GM12878 (cell line): ENCODE measurements around the gene HAS3. TPM values are rescaled to one million over a fixed set of nuclear protein-coding genes. Genes with fewer than 3 reads are reported as not detected.

ENCODE experiments used
- ATAC-seq: fragments of 200-7000 bp; cut with Tn5 transposase; 3 replicates; pipeline ENCODE4 v1.9.1; 2020; ENCODE audit warnings: mild to moderate bottlenecking, moderate library complexity
- BruUV-seq: library from RNA; stranded (reverse); fragments of 400-500 nt; replicated peaks from 2 replicates; lab custom pipeline; 2021; lab: Mats Ljungman, UMichigan
- CTCF ChIA-PET: fragments of 300-600 bp; sonication (Branson Sonifier 250); formaldehyde crosslinking; extraction: SDS; loops from one replicate; lab custom pipeline; 2021; ENCODE audit warnings: inconsistent platforms; lab: Yijun Ruan, JAX
- POLR2A ChIA-PET: fragments of 350-600 bp; formaldehyde crosslinking; extraction: SDS; loops from one replicate; lab custom pipeline; 2021; ENCODE audit warnings: inconsistent platforms; lab: Charles Lee
- RAD21 ChIA-PET: fragments of 300-600 bp; sonication (Branson Sonifier 250); formaldehyde crosslinking; loops from one replicate; lab custom pipeline; 2023; ENCODE audit warnings: antibody characterized with exemption; ENCODE audit not compliant: unreplicated experiment; lab: Charles Lee
- SMC1A ChIA-PET: fragments of 300-600 bp; sonication (Branson Sonifier 250); formaldehyde crosslinking; loops from one replicate; lab custom pipeline; 2023; ENCODE audit not compliant: unreplicated experiment, uncharacterized antibody; lab: Charles Lee
- DNase-seq: peaks from one replicate; pipeline ENCODE4 v3.0.0-alpha.2; 2011; ENCODE audit warnings: low read depth, low spot score
- FAIRE-seq: peaks from 3 replicates; lab custom pipeline; 2011; peaks lifted over from hg19 to GRCh38; lab: Jason Lieb, UNC
- H2AFZ ChIP-seq: 2 replicates; pipeline ENCODE4 v1.6.0; 2011; ENCODE audit warnings: low read depth, low read length, control low read depth; ENCODE audit not compliant: control insufficient read depth
- H3K27ac ChIP-seq: 2 replicates; pipeline ENCODE4 v1.5.1; 2011; ENCODE audit warnings: control low read depth; ENCODE audit not compliant: control insufficient read depth, insufficient read depth
- H3K27me3 ChIP-seq, 2 experiments: replicated peaks in 1 of 2; 2 replicates each; pipeline versions ENCODE4 v1.6.0 to v1.6.1; 2011; ENCODE audit warnings: low read length in 1 of 2; ENCODE audit not compliant: control insufficient read depth in 2 of 2, insufficient read depth in 2 of 2
- H3K36me3 ChIP-seq, 2 experiments: 2 replicates each; pipeline ENCODE4 v1.5.1; 2011; ENCODE audit warnings: low read length in 1 of 2; ENCODE audit not compliant: control insufficient read depth in 2 of 2, insufficient read depth in 2 of 2
- H3K4me1 ChIP-seq: 2 replicates; pipeline ENCODE4 v1.6.1; 2011; ENCODE audit warnings: mild to moderate bottlenecking, low read length, moderate library complexity, mixed read lengths; ENCODE audit not compliant: control insufficient read depth, insufficient read depth
- H3K4me2 ChIP-seq: 2 replicates; pipeline ENCODE4 v1.6.0; 2011; ENCODE audit warnings: control low read depth; ENCODE audit not compliant: control insufficient read depth, insufficient read depth
- H3K4me3 ChIP-seq: fragments of 200-600 bp; sonication (generic); 2 replicates; pipeline ENCODE4 v1.5.1; 2016
- H3K79me2 ChIP-seq: 2 replicates; pipeline ENCODE4 v1.6.0; 2011; ENCODE audit warnings: low read length; ENCODE audit not compliant: control insufficient read depth, insufficient read depth
- H3K9ac ChIP-seq: 2 replicates; pipeline ENCODE4 v1.8.0; 2011; ENCODE audit warnings: low read length, control low read depth, mixed read lengths; ENCODE audit not compliant: control insufficient read depth, insufficient read depth
- H3K9me3 ChIP-seq: replicated peaks from 3 replicates; pipeline ENCODE4 v1.5.1; 2011; ENCODE audit warnings: mild to moderate bottlenecking, low read length; ENCODE audit not compliant: control insufficient read depth, insufficient read depth
- H4K20me1 ChIP-seq: 2 replicates; pipeline ENCODE4 v1.6.0; 2011; ENCODE audit not compliant: control insufficient read depth, insufficient read depth
- BCL11A ChIP-seq: IDR thresholded peaks from 2 replicates; pipeline ENCODE4 v1.6.1; 2011; ENCODE audit warnings: low read depth, low read length
- BHLHE40 ChIP-seq, 2 experiments: fragments of 450-650 bp in 1 of 2; IDR thresholded peaks; 2 replicates each; pipeline ENCODE4 v1.6.1; 2011 to 2017; ENCODE audit warnings: low read depth in 2 of 2, borderline replicate concordance in 1 of 2, improper control_type of control experiment in 1 of 2, low read length in 1 of 2, mild to moderate bottlenecking in 1 of 2
- CREM ChIP-seq: IDR thresholded peaks from 2 replicates; pipeline ENCODE4 v1.6.1; 2014; ENCODE audit warnings: antibody characterized with exemption, low read depth
- CTCF ChIP-seq, 3 experiments: IDR thresholded peaks in 2 of 3; conservative IDR thresholded peaks in 1 of 3; 2 replicates each; pipeline ENCODE4 v1.5.1; 2011; ENCODE audit warnings: low read depth in 3 of 3, low read length in 3 of 3, mild to moderate bottlenecking in 3 of 3, control low read depth in 2 of 3, moderate library complexity in 2 of 3, inconsistent platforms in 1 of 3, mixed read lengths in 1 of 3; ENCODE audit not compliant: control insufficient read depth in 2 of 3, insufficient read depth in 1 of 3; ENCODE audit errors: extremely low read depth in 1 of 3
- GATAD2B ChIP-seq: fragments of 450-650 bp; conservative IDR thresholded peaks from 2 replicates; pipeline ENCODE4 v1.6.1; 2017; ENCODE audit warnings: low read depth, mild to moderate bottlenecking, moderate library complexity
- KLF5 ChIP-seq: fragments of 450-650 bp; IDR thresholded peaks from 2 replicates; pipeline ENCODE4 v1.6.1; 2014; ENCODE audit warnings: mild to moderate bottlenecking; ENCODE audit not compliant: partially characterized antibody
- MLLT1 ChIP-seq: fragments of 450-650 bp; IDR thresholded peaks from 2 replicates; pipeline ENCODE4 v1.6.1; 2016; ENCODE audit warnings: mild to moderate bottlenecking
- NFYA ChIP-seq: IDR thresholded peaks from 2 replicates; pipeline ENCODE4 v1.6.1; 2011; ENCODE audit warnings: low read depth, mild to moderate bottlenecking, low read length, improper control_type of control experiment, borderline replicate concordance
- RAD21 ChIP-seq: IDR thresholded peaks from 2 replicates; pipeline ENCODE4 v1.6.1; 2011; ENCODE audit warnings: mild to moderate bottlenecking, low read depth, low read length, moderate library complexity; ENCODE audit not compliant: insufficient read depth
- SMC3 ChIP-seq: IDR thresholded peaks from 2 replicates; pipeline ENCODE4 v1.6.1; 2011; ENCODE audit warnings: low read length, improper control_type of control experiment, borderline replicate concordance
- SREBF2 ChIP-seq: IDR thresholded peaks from 2 replicates; pipeline ENCODE4 v1.6.1; 2012; ENCODE audit warnings: mild to moderate bottlenecking, low read length
- TCF12 ChIP-seq: IDR thresholded peaks from 2 replicates; pipeline ENCODE4 v1.6.1; 2011; ENCODE audit warnings: low read depth, mild to moderate bottlenecking, low read length
- WRNIP1 ChIP-seq: IDR thresholded peaks from 2 replicates; pipeline ENCODE4 v1.6.1; 2011; ENCODE audit warnings: low read depth, low read length, improper control_type of control experiment, borderline replicate concordance
- WGBS: methylation state at CpG from one replicate; pipeline ENCODE4 v1.1.6; 2016; ENCODE audit warnings: low lambda C conversion rate; ENCODE audit not compliant: insufficient replicate concordance, insufficient coverage; ENCODE audit errors: missing lambda C conversion rate; 5-methylcytosine and 5-hydroxymethylcytosine counted together
- in situ Hi-C: fragments of 300-500 bp; cut with MboI; formaldehyde crosslinking; loops from 9 replicates; pipeline ENCODE4 v1.14.3; 2018; ENCODE audit warnings: mixed read lengths
- intact Hi-C: fragments of 100-400 bp; cut with micrococcal nuclease; formaldehyde crosslinking; loops from one replicate; pipeline ENCODE4 v1.14.2; 2022; ENCODE audit not compliant: unreplicated experiment
- polyA plus RNA-seq, 11 experiments: library from polyadenylated mRNA; depleted of rRNA in 4 of 11; unstranded in 6 of 11; stranded (reverse) in 5 of 11; fragments of >200 nt; fragmentation: Nextera tagmentation in 4 of 11; fragmentation: Illumina TruSeq in 1 of 11; extraction: Ambion mirVana in 4 of 11; extraction: Trizol in 1 of 11; gene quantifications; 1 replicate in 1 of 11; 2 replicates in 10 of 11; pipeline versions ENCODE4 v1.2.1 to v1.2.3, GENCODE V29; 2011 to 2016; ENCODE audit warnings: inconsistent platforms in 2 of 11, missing spikeins in 2 of 11, low read depth in 1 of 11
- total RNA-seq, 4 experiments: library from RNA; depleted of rRNA in 3 of 4; stranded (reverse); fragments of >200 nt in 3 of 4; fragmentation: Illumina TruSeq in 1 of 4; extraction: Trizol in 1 of 4; gene quantifications; 2 replicates each; pipeline versions ENCODE4 v1.2.1 to v1.2.3, GENCODE V29; 2013 to 2021

The HAS3 gene
- total and polyA plus RNA-seq, 10 of the 15 experiments (the other 5 are each of a cell fraction or from before 2014, with no cell fraction given), result 0.06 to 0.56 (median 0.19) TPM; not detected in 2

DNA sequence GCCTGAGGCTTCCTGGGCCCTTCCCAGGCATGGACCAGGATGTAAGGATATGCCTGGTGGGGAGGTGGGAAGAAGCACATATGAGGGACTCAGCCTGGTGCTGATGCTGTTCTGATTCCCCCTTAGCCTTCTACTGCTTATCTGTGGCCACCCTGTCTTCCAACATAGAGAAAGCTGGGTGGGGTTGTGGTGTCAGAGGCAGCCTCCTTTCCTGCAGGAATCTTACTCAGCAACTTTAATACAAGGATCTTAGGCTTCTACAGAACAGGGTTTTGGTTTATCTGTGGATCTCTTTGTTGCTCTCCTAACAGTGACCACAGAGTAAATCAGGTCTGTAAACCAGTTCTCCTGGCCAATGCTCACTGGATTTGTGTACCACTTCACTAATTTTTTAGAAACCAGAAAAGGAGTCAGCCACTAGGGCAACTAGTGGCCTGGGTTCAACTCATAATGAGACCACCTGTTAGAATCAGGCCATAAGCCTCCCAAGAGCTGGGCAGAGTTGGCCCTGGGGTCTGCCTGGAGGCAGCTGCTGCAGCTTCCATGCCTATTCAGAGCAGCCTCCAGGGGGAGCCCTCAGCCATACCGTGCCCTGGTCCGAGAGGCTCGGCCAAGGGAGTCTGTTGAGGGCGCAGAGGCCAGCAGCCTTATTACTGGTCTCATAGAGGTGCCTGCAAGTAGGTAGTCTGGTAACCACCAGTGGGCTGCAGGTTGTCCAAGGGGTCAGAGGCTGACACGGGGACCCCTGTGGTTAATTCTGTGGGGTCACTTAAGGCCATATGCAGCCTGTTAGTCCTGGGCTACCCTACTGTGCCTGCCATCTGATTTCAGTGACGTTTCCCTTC is 7.1 kb downstream of the HAS3 start:
- in situ Hi-C loops (no loop called here), intact Hi-C loops (no loop called here)
- FAIRE-seq (peak; percentile 89), DNase-seq (no peak), ATAC-seq (peak; percentile 99)
- no peaks in the 10 kb centered on the region for H3K9me3 ChIP-seq
- ChIA-PET CTCF (interaction anchor here (0.6 to 4.0 kb wide), 17 partner anchors 8 to 591 kb away, joined by 3 to 38 read pairs (median 6); partner anchors contain the start of genes CHTF8 and UTP4), POLR2A (interaction anchor here (0.5 to 0.6 kb wide), 2 partner anchors 236 to 244 kb away, joined by 3 to 4 read pairs; no protein-coding TSS in a partner anchor)
- no peak overlapping the region for H2AFZ ChIP-seq
- H3K36me3 ChIP-seq, result no peaks in the 10 kb centered on the region; a peak in 2 of 4 replicates
- no TSS peak for BruUV-seq
- H3K4me2 ChIP-seq, result no peak overlapping the region
- H3K27ac ChIP-seq, result no peak overlapping the region
- no peaks in the 10 kb centered on the region for H3K27me3 ChIP-seq
- no peaks in the 10 kb centered on the region for H4K20me1 ChIP-seq
- TF ChIP-seq GATAD2B (no peak), KLF5 (peak; percentile 15), WRNIP1 (no peak), CTCF (IDR thresholded peaks at IDR 0.05 in 2 of 3, conservative IDR thresholded peaks at IDR 0.05 in 1 of 3; ENCODE audit: control insufficient read depth in 2 of 3, extremely low read depth in 1 of 3, insufficient read depth in 1 of 3, low read depth in 3 of 3, low read length in 3 of 3) (peak; percentile 83 to 91 (median 84)), RAD21 (peak; percentile 48), BCL11A (no peak), NFYA (no peak), CREM (no peak), MLLT1 (no peak), SREBF2 (no peak), SMC3 (peak; percentile 46; the same call in 1 of the 2 replicates), TCF12 (peak; percentile 32; the same call in 1 of the 2 replicates), BHLHE40 (IDR thresholded peaks at IDR 0.05; ENCODE audit: borderline replicate concordance in 1 of 2, low read depth in 2 of 2, low read length in 1 of 2) (0 out of 4 replicates have a peak, but pooled peaks of 1 of the 2 experiments have one; percentile 21)
- TF ChIP-seq, all 136 proteins: peak for 6
- 18% methylated on average over 6 of the region's 6 CpGs for WGBS
- ChIA-PET SMC1A (interaction anchor here (1.0 to 4.3 kb wide), 4 partner anchors 11 to 118 kb away, joined by 3 to 20 read pairs (median 4); no protein-coding TSS in a partner anchor), RAD21 (interaction anchor here (0.9 to 1.4 kb wide), 4 partner anchors 11 to 265 kb away, joined by 3 to 4 read pairs (median 4); no protein-coding TSS in a partner anchor)
- no peaks in the 10 kb centered on the region for H3K79me2 ChIP-seq
- no peak overlapping the region for H3K4me3 ChIP-seq
- no peaks in the 10 kb centered on the region for H3K4me1 ChIP-seq
- no peak overlapping the region for H3K9ac ChIP-seq
